ENCODE measurements around the gene FLVCR2.

DNA sequence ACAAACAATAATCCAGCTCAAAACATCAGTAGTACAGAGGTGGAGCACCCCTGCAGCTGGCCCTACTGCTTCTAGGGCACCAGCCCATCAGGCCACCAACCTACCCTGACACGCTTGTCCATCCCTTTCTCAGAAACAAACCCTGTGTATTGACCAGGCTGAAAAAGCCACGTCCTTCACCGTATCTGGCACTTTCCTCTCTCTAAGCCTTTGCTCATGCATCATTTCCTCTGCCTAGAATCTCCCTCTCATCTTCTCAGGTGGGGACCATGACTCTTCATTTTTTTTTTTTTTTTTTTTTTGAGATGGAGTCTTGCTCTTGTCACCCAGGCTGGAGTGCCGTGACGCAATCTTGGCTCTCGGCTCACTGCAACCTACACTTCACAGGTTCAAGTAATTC is 25.3 kb upstream of the FLVCR2 start:
- TF ChIP-seq EZH2 (IDR thresholded peaks at IDR 0.05; ENCODE audit: insufficient read depth, poor library complexity, severe bottlenecking): no peak
- TF ChIP-seq EZH2phosphoT487 (IDR thresholded peaks at IDR 0.05; ENCODE audit: insufficient read depth, low read depth): no peak

Measured in GM23248 (cell line).